NK-92 (cell line): Measurements from ENCODE around the gene CFAP410.
"Not testable (repeated sequence)": the region's sequence is repeated elsewhere in the genome, so short reads cannot be mapped to it uniquely, and the experiment has no call there.

Experiments used
- DNase-seq: peaks from one replicate; lab custom pipeline; 2025; ENCODE audit not compliant: unreplicated experiment; lab: John Stamatoyannopoulos, UW

CFAP410 gene

GRCh38 chr21:44370027-44370735 lies 31.0 kb upstream of the CFAP410 start:
- DNase-seq, result no peak

- no peak for DNase-seq
Measured at GRCh38 chr21:44368711-44369446, 29.7 kb upstream of the CFAP410 start.

- no peak for DNase-seq
Measured at GRCh38 chr21:44366586-44367211, 27.5 kb upstream of the CFAP410 start.

GRCh38 chr21:44365967-44366585 lies 26.9 kb upstream of the CFAP410 start:
- no peak for DNase-seq

- no peak for DNase-seq
Measured at GRCh38 chr21:44365251-44365966, 26.2 kb upstream of the CFAP410 start.

- no peak for DNase-seq
Measured at GRCh38 chr21:44364151-44365053, 25.2 kb upstream of the CFAP410 start.

- DNase-seq, result no peak
Measured at GRCh38 chr21:44363278-44363677, 24.1 kb upstream of the CFAP410 start.

GRCh38 chr21:44361903-44362302 lies 22.7 kb upstream of the CFAP410 start:
- DNase-seq, result not testable (repeated sequence)

- DNase-seq, result no peak
Measured at GRCh38 chr21:44360159-44360558, 21.0 kb upstream of the CFAP410 start.

GRCh38 chr21:44359396-44359795 lies 20.2 kb upstream of the CFAP410 start:
- DNase-seq, result no peak

GRCh38 chr21:44357064-44357837 lies 18.1 kb upstream of the CFAP410 start:
- DNase-seq, result no peak

- no peak for DNase-seq
Measured at GRCh38 chr21:44356636-44357035, 17.4 kb upstream of the CFAP410 start.

- no peak for DNase-seq
Measured at GRCh38 chr21:44356160-44356559, 17.0 kb upstream of the CFAP410 start.

GRCh38 chr21:44354775-44355771 lies 15.9 kb upstream of the CFAP410 start:
- no peak for DNase-seq

- DNase-seq, result no peak
Measured at GRCh38 chr21:44354001-44354405, 14.8 kb upstream of the CFAP410 start.

- DNase-seq, result no peak
Measured at GRCh38 chr21:44353191-44353970, 14.2 kb upstream of the CFAP410 start, which contains the start of gene TRPM2. TRPM2 (plus strand) TSS chr21:44353621; CDS start chr21:44353701, 80 bp downstream.

- no peak for DNase-seq
Measured at GRCh38 chr21:44352253-44352860, 13.2 kb upstream of the CFAP410 start.
